Measurements from ENCODE around the gene GRIK5.

- TF ChIP-seq CTCF (IDR thresholded peaks at IDR 0.05) (no peak), POLR2A (IDR thresholded peaks at IDR 0.05) (no peak)
Measured at GRCh38 chr19:41969772-41970458, 100.1 kb downstream of the GRIK5 start.

All from esophagus squamous epithelium (tissue), 4 donors.